Mammary epithelial cell (primary cell): ENCODE measurements around the gene CAMTA1.
"Not testable (repeated sequence)": the region's sequence is repeated elsewhere in the genome, so short reads cannot be mapped to it uniquely, and the experiment has no call there.

ENCODE experiments used
- EZH2 ChIP-seq: IDR thresholded peaks from 2 replicates; pipeline ENCODE4 v1.6.1; 2012; ENCODE audit warnings: low read length, inconsistent platforms, borderline replicate concordance
- TF ChIP-seq, protein P1 (sequence below), 2 donors: IDR thresholded peaks in 1 of 2; conservative IDR thresholded peaks in 1 of 2; 2 replicates each; pipeline ENCODE4 v1.5.1; 2011 to 2012; ENCODE audit warnings: inconsistent platforms in 2 of 2, low read length in 2 of 2, mild to moderate bottlenecking in 2 of 2, control low read depth in 1 of 2, low read depth in 1 of 2; ENCODE audit not compliant: insufficient read depth in 1 of 2; ENCODE audit errors: extremely low read depth in 1 of 2

DNA sequence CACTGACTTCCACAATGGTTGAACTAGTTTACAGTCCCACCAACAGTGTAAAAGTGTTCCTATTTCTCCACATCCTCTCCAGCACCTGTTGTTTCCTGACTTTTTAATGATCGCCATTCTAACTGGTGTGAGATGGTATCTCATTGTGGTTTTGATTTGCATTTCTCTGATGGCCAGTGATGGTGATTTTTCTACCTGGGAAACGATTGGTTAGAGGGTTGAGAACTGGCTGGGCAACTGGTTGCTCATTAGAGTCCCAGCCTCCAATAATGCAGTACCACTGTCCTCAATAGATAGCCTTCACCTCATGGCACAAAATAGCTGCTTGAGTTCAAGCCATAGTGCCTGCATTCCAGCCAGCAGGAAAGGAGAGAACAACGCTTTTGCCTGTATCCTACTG lies 596.5 kb downstream of the CAMTA1 start:
- TF ChIP-seq, protein P1, sequence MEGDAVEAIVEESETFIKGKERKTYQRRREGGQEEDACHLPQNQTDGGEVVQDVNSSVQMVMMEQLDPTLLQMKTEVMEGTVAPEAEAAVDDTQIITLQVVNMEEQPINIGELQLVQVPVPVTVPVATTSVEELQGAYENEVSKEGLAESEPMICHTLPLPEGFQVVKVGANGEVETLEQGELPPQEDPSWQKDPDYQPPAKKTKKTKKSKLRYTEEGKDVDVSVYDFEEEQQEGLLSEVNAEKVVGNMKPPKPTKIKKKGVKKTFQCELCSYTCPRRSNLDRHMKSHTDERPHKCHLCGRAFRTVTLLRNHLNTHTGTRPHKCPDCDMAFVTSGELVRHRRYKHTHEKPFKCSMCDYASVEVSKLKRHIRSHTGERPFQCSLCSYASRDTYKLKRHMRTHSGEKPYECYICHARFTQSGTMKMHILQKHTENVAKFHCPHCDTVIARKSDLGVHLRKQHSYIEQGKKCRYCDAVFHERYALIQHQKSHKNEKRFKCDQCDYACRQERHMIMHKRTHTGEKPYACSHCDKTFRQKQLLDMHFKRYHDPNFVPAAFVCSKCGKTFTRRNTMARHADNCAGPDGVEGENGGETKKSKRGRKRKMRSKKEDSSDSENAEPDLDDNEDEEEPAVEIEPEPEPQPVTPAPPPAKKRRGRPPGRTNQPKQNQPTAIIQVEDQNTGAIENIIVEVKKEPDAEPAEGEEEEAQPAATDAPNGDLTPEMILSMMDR (conservative IDR thresholded peaks at IDR 0.05 in 1 of 2, IDR thresholded peaks at IDR 0.05 in 1 of 2; ENCODE audit: extremely low read depth in 1 of 2, insufficient read depth in 1 of 2, low read depth in 1 of 2, low read length in 2 of 2), result not testable (repeated sequence)
- not testable (repeated sequence) for TF ChIP-seq EZH2
